ENCODE results near the gene SPAG7. TPM values are rescaled to one million over a fixed set of nuclear protein-coding genes. Genes with fewer than 3 reads are reported as not detected.
"Not testable (repeated sequence)": the region's sequence is repeated elsewhere in the genome, so short reads cannot be mapped to it uniquely, and the experiment has no call there.

SPAG7 gene
- total RNA-seq, 1 experiment from 2014 or later, result 49.9 TPM

- BruUV-seq (replicated peaks), result no TSS peak
- TF ChIP-seq, protein P1, sequence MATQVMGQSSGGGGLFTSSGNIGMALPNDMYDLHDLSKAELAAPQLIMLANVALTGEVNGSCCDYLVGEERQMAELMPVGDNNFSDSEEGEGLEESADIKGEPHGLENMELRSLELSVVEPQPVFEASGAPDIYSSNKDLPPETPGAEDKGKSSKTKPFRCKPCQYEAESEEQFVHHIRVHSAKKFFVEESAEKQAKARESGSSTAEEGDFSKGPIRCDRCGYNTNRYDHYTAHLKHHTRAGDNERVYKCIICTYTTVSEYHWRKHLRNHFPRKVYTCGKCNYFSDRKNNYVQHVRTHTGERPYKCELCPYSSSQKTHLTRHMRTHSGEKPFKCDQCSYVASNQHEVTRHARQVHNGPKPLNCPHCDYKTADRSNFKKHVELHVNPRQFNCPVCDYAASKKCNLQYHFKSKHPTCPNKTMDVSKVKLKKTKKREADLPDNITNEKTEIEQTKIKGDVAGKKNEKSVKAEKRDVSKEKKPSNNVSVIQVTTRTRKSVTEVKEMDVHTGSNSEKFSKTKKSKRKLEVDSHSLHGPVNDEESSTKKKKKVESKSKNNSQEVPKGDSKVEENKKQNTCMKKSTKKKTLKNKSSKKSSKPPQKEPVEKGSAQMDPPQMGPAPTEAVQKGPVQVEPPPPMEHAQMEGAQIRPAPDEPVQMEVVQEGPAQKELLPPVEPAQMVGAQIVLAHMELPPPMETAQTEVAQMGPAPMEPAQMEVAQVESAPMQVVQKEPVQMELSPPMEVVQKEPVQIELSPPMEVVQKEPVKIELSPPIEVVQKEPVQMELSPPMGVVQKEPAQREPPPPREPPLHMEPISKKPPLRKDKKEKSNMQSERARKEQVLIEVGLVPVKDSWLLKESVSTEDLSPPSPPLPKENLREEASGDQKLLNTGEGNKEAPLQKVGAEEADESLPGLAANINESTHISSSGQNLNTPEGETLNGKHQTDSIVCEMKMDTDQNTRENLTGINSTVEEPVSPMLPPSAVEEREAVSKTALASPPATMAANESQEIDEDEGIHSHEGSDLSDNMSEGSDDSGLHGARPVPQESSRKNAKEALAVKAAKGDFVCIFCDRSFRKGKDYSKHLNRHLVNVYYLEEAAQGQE (IDR thresholded peaks at IDR 0.05; ENCODE audit: low read depth), result no peak
- TF ChIP-seq ZBTB33 (IDR thresholded peaks at IDR 0.05; ENCODE audit: extremely low read depth, insufficient replicate concordance, low read length) (no peak), FOSL1 (IDR thresholded peaks at IDR 0.05; ENCODE audit: low read depth) (no peak), SIN3A (IDR thresholded peaks at IDR 0.05; ENCODE audit: low read depth) (no peak), ZFX (IDR thresholded peaks at IDR 0.05) (no peak), CBX3 (IDR thresholded peaks at IDR 0.05; ENCODE audit: low read depth) (no peak), EGR1 (IDR thresholded peaks at IDR 0.05; ENCODE audit: low read depth) (no peak), JUND (IDR thresholded peaks at IDR 0.05) (no peak), CEBPB (IDR thresholded peaks at IDR 0.05; ENCODE audit: low read depth) (no peak), SRF (IDR thresholded peaks at IDR 0.05; ENCODE audit: low read depth) (no peak)
- TF ChIP-seq, protein P2, sequence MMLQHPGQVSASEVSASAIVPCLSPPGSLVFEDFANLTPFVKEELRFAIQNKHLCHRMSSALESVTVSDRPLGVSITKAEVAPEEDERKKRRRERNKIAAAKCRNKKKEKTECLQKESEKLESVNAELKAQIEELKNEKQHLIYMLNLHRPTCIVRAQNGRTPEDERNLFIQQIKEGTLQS (IDR thresholded peaks at IDR 0.05), result no peak
- no peaks in the 10 kb centered on the region for H3K4me1 ChIP-seq (ENCODE audit: control insufficient read depth in 1 of 2, insufficient read depth in 2 of 2, low read length in 2 of 2)
- H3K9me2 ChIP-seq (ENCODE audit: insufficient read depth), result no peaks in the 10 kb centered on the region
- DNase-seq (ENCODE audit: low read depth, low spot score), result no peak
- H3K4me2 ChIP-seq (ENCODE audit: low read length), result no peak overlapping the region
- H3K4me3 ChIP-seq (replicated peaks in 1 of 2; ENCODE audit: low read depth in 1 of 2, low read length in 2 of 2), result no peak overlapping the region
- intact Hi-C loops (cut with micrococcal nuclease), result loop anchor here (2.0 kb wide), 1 partner anchor 15 kb away; no protein-coding TSS in a partner anchor
- POLR2A ChIA-PET, result interaction anchor here (1.1 kb wide), 1 partner anchor 20 kb away, joined by 3 read pairs; the partner anchor contains the start of gene SLC25A11
- H3K79me2 ChIP-seq (ENCODE audit: insufficient read depth, low read length), result no peaks in the 10 kb centered on the region
- no peak overlapping the region for H2AFZ ChIP-seq (ENCODE audit: low read depth, low read length, poor library complexity, severe bottlenecking)
- CTCF ChIA-PET, result no interaction called here
- no peak overlapping the region for H3K27ac ChIP-seq (ENCODE audit: low read depth, low read length)
- no peaks in the 10 kb centered on the region for H4K20me1 ChIP-seq (ENCODE audit: insufficient read depth)
- RAD21 ChIA-PET (ENCODE audit: low non-redundant PET in 1 of 2, low total read pairs in 2 of 2, uncharacterized antibody in 2 of 2, unreplicated experiment in 2 of 2), result no interaction called here
- H3K9ac ChIP-seq (ENCODE audit: low read length), result no peak overlapping the region
- no peaks in the 10 kb centered on the region for H3K9me3 ChIP-seq (ENCODE audit: control insufficient read depth in 1 of 2, insufficient read depth in 1 of 2, low read depth in 1 of 2, low read length in 2 of 2)
- ATAC-seq, result no peak
- no peaks in the 10 kb centered on the region for H3K27me3 ChIP-seq (ENCODE audit: insufficient read depth, low read length)
- no peaks in the 10 kb centered on the region for H3K36me3 ChIP-seq (ENCODE audit: control insufficient read depth in 1 of 2, insufficient read depth in 2 of 2, low read length in 2 of 2)
These were observed 48.0 kb downstream of the SPAG7 start for GRCh38 chr17:4919511-4920047.

DNA sequence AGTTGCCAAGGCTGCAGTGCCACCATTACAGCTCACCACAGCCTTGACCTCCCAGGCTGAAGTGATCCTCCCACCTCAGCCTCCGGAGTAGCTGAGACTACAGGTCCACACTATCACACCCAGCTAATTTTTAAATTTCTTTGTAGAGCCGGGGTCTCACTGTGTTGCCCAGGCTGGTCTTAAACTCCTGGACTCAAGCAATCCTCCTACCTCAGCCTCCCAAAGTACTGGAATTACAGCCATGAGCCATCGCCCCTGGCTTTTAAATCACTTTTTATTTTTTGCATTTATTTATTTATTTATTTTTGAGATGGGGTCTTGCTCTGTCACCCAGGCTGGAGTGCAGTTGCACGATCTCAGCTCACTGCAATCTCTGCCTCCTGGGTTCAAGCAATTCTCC lies 53.1 kb downstream of the SPAG7 start:
- H3K36me3 ChIP-seq (ENCODE audit: control insufficient read depth in 1 of 2, insufficient read depth in 2 of 2, low read length in 2 of 2); DNase-seq (ENCODE audit: low read depth, low spot score); H3K27me3 ChIP-seq (ENCODE audit: insufficient read depth, low read length); ATAC-seq; H3K27ac ChIP-seq (ENCODE audit: low read depth, low read length); H3K79me2 ChIP-seq (ENCODE audit: insufficient read depth, low read length); H3K4me2 ChIP-seq (ENCODE audit: low read length); POLR2A ChIA-PET; H3K4me1 ChIP-seq (ENCODE audit: control insufficient read depth in 1 of 2, insufficient read depth in 2 of 2, low read length in 2 of 2); H3K4me3 ChIP-seq (replicated peaks in 1 of 2; ENCODE audit: low read depth in 1 of 2, low read length in 2 of 2); H4K20me1 ChIP-seq (ENCODE audit: insufficient read depth); BruUV-seq (replicated peaks); H2AFZ ChIP-seq (ENCODE audit: low read depth, low read length, poor library complexity, severe bottlenecking); H3K9me3 ChIP-seq (ENCODE audit: control insufficient read depth in 1 of 2, insufficient read depth in 1 of 2, low read depth in 1 of 2, low read length in 2 of 2); RAD21 ChIA-PET (ENCODE audit: low non-redundant PET in 1 of 2, low total read pairs in 2 of 2, uncharacterized antibody in 2 of 2, unreplicated experiment in 2 of 2); intact Hi-C loops (cut with micrococcal nuclease); H3K9me2 ChIP-seq (ENCODE audit: insufficient read depth); H3K9ac ChIP-seq (ENCODE audit: low read length): not testable (repeated sequence)
- CTCF ChIA-PET, result interaction anchor here (3.3 kb wide), 1 partner anchor 11 kb away, joined by 12 read pairs; the partner anchor contains the start of gene CHRNE

All from HCT116 (cell line).